Loucy (cell line): ENCODE data around the gene SMC3.

Experiments
- H2AFZ ChIP-seq: fragments of 200-600 bp; sonication (generic); 2 replicates; pipeline ENCODE4 v1.6.0; 2016; ENCODE audit warnings: antibody characterized with exemption, mild to moderate bottlenecking, low read length, moderate library complexity
- H3F3A ChIP-seq: fragments of 200-600 bp; 2 replicates; pipeline ENCODE4 v1.6.0; 2016; ENCODE audit warnings: antibody characterized with exemption, low read depth, mild to moderate bottlenecking
- H3K27me3 ChIP-seq: fragments of 200-600 bp; sonication (generic); 2 replicates; pipeline ENCODE4 v1.6.1; 2014; ENCODE audit warnings: low read length, mild to moderate bottlenecking; ENCODE audit not compliant: insufficient read depth, poor library complexity, severe bottlenecking
- H3K36me3 ChIP-seq: fragments of 200-600 bp; sonication (generic); 2 replicates; pipeline ENCODE4 v1.6.1; 2016; ENCODE audit warnings: low read length; ENCODE audit not compliant: insufficient read depth
- H3K4me1 ChIP-seq: fragments of 200-600 bp; sonication (generic); 2 replicates; pipeline ENCODE4 v1.5.1; 2014; ENCODE audit warnings: low read length, mild to moderate bottlenecking; ENCODE audit not compliant: insufficient read depth, poor library complexity, severe bottlenecking
- H3K4me2 ChIP-seq: fragments of 200-600 bp; sonication (generic); 2 replicates; pipeline ENCODE4 v1.6.0; 2014; ENCODE audit warnings: antibody characterized with exemption, low read length, low read depth, mild to moderate bottlenecking; ENCODE audit not compliant: poor library complexity, severe bottlenecking
- H3K4me3 ChIP-seq: fragments of 200-600 bp; sonication (generic); 2 replicates; pipeline ENCODE4 v1.5.1; 2014; ENCODE audit warnings: low read length, mild to moderate bottlenecking, mixed read lengths; ENCODE audit not compliant: poor library complexity, severe bottlenecking
- H3K79me2 ChIP-seq: fragments of 200-600 bp; sonication (generic); 2 replicates; pipeline ENCODE4 v1.6.1; 2014; ENCODE audit warnings: low read length; ENCODE audit not compliant: insufficient read depth
- H3K9ac ChIP-seq: fragments of 200-600 bp; sonication (generic); 2 replicates; pipeline ENCODE4 v1.6.0; 2014; ENCODE audit warnings: mild to moderate bottlenecking, low read depth, low read length, moderate library complexity; ENCODE audit not compliant: poor library complexity, severe bottlenecking
- H3K9me2 ChIP-seq: fragments of 200-600 bp; sonication (generic); replicated peaks from 2 replicates; pipeline ENCODE4 v1.6.1; 2016; ENCODE audit warnings: low read depth, low read length, mixed read lengths
- H3K9me3 ChIP-seq: fragments of 200-600 bp; sonication (generic); 2 replicates; pipeline ENCODE4 v1.6.1; 2014; ENCODE audit warnings: mild to moderate bottlenecking, antibody characterized with exemption, low read length, low read depth; ENCODE audit not compliant: insufficient read depth
- H4K20me1 ChIP-seq: fragments of 200-600 bp; sonication (generic); 2 replicates; pipeline ENCODE4 v1.6.0; 2014; ENCODE audit warnings: antibody characterized with exemption, low read length, mild to moderate bottlenecking; ENCODE audit not compliant: insufficient read depth, poor library complexity, severe bottlenecking
- CTCF ChIP-seq: fragments of 200-600 bp; sonication (generic); conservative IDR thresholded peaks from 2 replicates; pipeline ENCODE4 v1.5.1; 2014; ENCODE audit warnings: mild to moderate bottlenecking, antibody characterized with exemption, low read length
- EZH2phosphoT487 ChIP-seq: fragments of 200-600 bp; IDR thresholded peaks from 2 replicates; pipeline ENCODE4 v1.6.1; 2018; ENCODE audit warnings: antibody characterized with exemption, mild to moderate bottlenecking, moderate library complexity, borderline replicate concordance

Gene SMC3

DNA sequence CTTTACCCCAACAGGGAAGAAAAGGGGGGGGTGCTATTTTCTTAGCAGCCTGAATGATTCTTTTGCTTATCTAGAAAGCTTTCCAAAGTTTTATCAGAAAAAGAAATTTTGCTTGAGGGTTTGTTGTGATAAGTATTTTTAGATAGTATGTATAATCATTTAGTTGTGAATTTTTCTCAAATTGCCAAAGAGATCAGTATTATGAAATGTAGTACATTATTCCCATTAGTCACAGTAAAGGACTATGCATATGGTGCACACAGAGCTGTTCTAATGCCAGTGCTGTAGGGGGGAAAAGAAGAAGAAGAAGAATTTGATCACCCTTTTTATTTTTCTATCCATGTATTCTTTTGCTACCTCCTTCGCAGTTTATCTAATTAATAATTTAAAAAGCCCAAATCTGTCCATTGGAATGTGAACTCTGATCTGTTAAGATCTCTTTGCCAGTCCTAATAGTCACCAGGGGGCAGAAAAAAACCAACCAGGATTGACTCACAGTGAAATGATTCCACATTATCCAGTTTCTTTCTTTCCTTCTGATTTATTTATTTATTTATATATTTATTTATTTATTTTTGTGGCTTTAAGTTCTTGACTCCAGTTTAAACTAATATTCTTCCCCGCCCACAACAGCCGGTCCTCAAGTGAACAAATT lies 81.3 kb downstream of the SMC3 start:
- H3K4me2 ChIP-seq: no peak overlapping the region
- TF ChIP-seq EZH2phosphoT487 (no peak), CTCF (no peak)
- no peak overlapping the region for H3K9ac ChIP-seq
- no peaks in the 10 kb centered on the region for H3K36me3 ChIP-seq
- H3K4me3 ChIP-seq: no peak overlapping the region
- H4K20me1 ChIP-seq: no peaks in the 10 kb centered on the region
- peaks cover 19% of the 10 kb centered on the region for H3K4me1 ChIP-seq
- no peaks in the 10 kb centered on the region for H3K9me2 ChIP-seq
- no peaks in the 10 kb centered on the region for H3F3A ChIP-seq
- no peak overlapping the region for H2AFZ ChIP-seq
- no peaks in the 10 kb centered on the region for H3K9me3 ChIP-seq
- no peaks in the 10 kb centered on the region for H3K79me2 ChIP-seq
- no peaks in the 10 kb centered on the region for H3K27me3 ChIP-seq

GRCh38 chr10:110649347-110650264 lies 82.1 kb downstream of the SMC3 start:
- Histone ChIP-seq H3K9ac (no peak overlapping the region), H2AFZ (no peak overlapping the region), H3K27me3 (no peaks in the 10 kb centered on the region), H3K9me2 (no peaks in the 10 kb centered on the region), H3K36me3 (no peaks in the 10 kb centered on the region), H3K4me1 (peaks cover 19% of the 10 kb centered on the region), H3K9me3 (no peaks in the 10 kb centered on the region), H4K20me1 (no peaks in the 10 kb centered on the region), H3F3A (no peaks in the 10 kb centered on the region), H3K4me3 (no peak overlapping the region), H3K4me2 (no peak overlapping the region), H3K79me2 (no peaks in the 10 kb centered on the region)
- TF ChIP-seq EZH2phosphoT487: no peak
- TF ChIP-seq CTCF: no peak

- Histone ChIP-seq H3K9me2 (no peaks in the 10 kb centered on the region), H3K27me3 (no peaks in the 10 kb centered on the region), H3K4me2 (no peak overlapping the region), H3K9ac (no peak overlapping the region), H4K20me1 (no peaks in the 10 kb centered on the region), H3K9me3 (no peaks in the 10 kb centered on the region), H3K79me2 (no peaks in the 10 kb centered on the region), H3K4me3 (no peak overlapping the region), H3K4me1 (peaks cover 19% of the 10 kb centered on the region), H3K36me3 (no peaks in the 10 kb centered on the region), H2AFZ (no peak overlapping the region), H3F3A (no peaks in the 10 kb centered on the region)
- TF ChIP-seq EZH2phosphoT487: no peak
- no peak for TF ChIP-seq CTCF
Measured at GRCh38 chr10:110650265-110650668, 82.8 kb downstream of the SMC3 start.
